ENCODE measurements around the gene P4HA2. TPM values are rescaled to one million over a fixed set of nuclear protein-coding genes. Genes with fewer than 3 reads are reported as not detected.

Gene P4HA2
- total RNA-seq, 4 donors from 2014 or later = 21.5 to 81.4 (median 51.2) TPM

DNA sequence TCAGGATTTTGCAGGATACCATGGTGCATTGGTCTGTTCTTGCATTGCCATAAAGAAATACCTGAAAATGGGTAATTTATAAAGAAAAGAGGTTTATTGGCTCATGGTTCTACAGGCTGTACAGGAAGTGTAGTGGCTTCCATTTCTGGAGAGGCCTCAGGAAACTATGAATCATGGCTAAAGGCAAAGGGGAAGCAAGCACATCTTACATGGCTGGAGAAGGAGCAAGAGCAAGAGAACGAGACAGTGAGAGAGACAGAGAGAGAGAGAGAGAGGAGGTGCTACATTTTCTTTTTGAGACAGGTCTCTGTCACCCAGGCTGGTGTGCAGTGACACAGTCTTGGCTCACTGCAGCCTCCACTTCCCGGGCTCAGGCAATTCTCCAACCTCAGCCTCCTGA lies 43.9 kb downstream of the P4HA2 start:
- no peak overlapping the region for H3K4me3 ChIP-seq
- H3K27ac ChIP-seq = no peak overlapping the region
- no peak for DNase-seq
- H3K36me3 ChIP-seq = no peaks in the 10 kb centered on the region
- H3K4me1 ChIP-seq = peaks cover 0 to 8% (median 0%) of the 10 kb centered on the region in 4 donors
- H3K9me3 ChIP-seq = no peaks in the 10 kb centered on the region
- no peaks in the 10 kb centered on the region for H3K27me3 ChIP-seq
- TF ChIP-seq, protein P1, sequence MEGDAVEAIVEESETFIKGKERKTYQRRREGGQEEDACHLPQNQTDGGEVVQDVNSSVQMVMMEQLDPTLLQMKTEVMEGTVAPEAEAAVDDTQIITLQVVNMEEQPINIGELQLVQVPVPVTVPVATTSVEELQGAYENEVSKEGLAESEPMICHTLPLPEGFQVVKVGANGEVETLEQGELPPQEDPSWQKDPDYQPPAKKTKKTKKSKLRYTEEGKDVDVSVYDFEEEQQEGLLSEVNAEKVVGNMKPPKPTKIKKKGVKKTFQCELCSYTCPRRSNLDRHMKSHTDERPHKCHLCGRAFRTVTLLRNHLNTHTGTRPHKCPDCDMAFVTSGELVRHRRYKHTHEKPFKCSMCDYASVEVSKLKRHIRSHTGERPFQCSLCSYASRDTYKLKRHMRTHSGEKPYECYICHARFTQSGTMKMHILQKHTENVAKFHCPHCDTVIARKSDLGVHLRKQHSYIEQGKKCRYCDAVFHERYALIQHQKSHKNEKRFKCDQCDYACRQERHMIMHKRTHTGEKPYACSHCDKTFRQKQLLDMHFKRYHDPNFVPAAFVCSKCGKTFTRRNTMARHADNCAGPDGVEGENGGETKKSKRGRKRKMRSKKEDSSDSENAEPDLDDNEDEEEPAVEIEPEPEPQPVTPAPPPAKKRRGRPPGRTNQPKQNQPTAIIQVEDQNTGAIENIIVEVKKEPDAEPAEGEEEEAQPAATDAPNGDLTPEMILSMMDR (IDR thresholded peaks at IDR 0.05) = no peak
- TF ChIP-seq POLR2A (IDR thresholded peaks at IDR 0.05) = no peak

DNA sequence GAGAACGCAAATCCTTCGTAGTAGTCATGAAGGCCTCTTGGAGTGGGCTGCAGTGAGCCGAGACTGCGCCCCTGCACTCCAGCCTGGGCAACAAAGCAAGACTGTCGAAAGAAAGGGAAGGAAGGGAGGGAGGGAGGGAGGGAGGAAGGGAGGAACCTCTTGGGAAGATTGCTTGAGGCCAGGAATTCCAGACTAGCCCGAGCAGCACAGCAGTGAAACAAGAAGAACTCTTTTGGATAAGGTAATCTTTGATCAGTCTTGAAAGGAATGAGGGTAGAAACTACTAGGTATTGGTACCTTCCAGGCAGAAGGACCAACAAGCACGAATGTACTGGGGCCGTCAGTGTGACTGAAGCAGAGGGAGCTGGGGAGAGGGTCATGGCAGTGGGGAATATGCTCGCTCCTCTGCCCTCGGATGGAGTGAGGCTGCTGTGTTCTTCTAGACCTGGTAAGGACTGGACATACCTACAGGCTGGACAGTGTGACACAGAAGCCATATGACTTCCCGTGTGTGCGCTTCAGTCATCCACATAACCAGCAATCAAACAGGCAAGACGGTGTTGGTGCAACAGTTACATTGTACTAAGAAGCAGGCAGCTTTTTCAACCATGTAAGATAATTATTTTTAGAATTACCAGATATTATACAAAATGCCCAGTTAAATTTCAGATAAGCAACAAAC lies 45.2 kb downstream of the P4HA2 start:
- peaks cover 0 to 8% (median 0%) of the 10 kb centered on the region in 4 donors for H3K4me1 ChIP-seq
- H3K27me3 ChIP-seq = no peaks in the 10 kb centered on the region
- H3K36me3 ChIP-seq = no peaks in the 10 kb centered on the region
- H3K4me3 ChIP-seq = no peak overlapping the region
- H3K9me3 ChIP-seq = no peaks in the 10 kb centered on the region
- no peak for TF ChIP-seq POLR2A (IDR thresholded peaks at IDR 0.05)
- TF ChIP-seq, protein P1 (IDR thresholded peaks at IDR 0.05) = no peak
- DNase-seq = no peak
- no peak overlapping the region for H3K27ac ChIP-seq

DNA sequence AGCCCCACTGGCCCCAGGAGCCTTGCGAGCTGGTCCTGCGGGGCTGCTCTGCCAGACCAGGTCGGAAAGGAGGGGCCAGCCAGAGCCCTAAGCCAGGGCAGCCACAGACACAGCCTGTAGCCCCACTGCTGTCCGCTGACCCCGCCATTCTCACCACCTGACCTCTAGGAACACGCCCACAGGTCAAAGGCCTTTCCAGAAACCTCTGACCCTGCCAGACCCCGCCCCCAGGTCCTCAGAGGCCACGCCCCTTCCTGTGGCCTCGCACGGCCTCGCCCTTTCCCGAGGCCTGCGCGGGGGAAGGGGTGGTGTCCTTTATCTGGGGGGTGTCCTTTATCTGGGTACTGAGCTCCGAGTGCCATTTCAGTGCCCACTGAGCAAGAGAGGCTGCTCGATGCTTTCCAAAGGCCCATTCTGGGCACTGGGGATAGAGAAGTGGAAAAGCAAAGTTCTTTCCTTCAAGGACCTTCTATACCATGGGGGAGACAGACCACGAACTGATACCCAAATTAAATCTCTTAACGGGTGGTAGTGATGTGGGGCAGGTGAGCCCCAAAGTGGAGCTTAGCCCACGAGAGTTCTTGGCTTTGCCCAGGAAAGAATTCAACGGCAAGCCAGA lies 46.5 kb downstream of the P4HA2 start:
- no peak for TF ChIP-seq POLR2A (IDR thresholded peaks at IDR 0.05)
- TF ChIP-seq, protein P1 (IDR thresholded peaks at IDR 0.05) = no peak
- Histone ChIP-seq H3K36me3 (no peaks in the 10 kb centered on the region), H3K9me3 (no peaks in the 10 kb centered on the region), H3K27ac (no peak overlapping the region), H3K4me1 (peaks cover 0 to 8% (median 0%) of the 10 kb centered on the region in 4 donors), H3K4me3 (no peak overlapping the region), H3K27me3 (no peaks in the 10 kb centered on the region)
- DNase-seq = no peak

DNA sequence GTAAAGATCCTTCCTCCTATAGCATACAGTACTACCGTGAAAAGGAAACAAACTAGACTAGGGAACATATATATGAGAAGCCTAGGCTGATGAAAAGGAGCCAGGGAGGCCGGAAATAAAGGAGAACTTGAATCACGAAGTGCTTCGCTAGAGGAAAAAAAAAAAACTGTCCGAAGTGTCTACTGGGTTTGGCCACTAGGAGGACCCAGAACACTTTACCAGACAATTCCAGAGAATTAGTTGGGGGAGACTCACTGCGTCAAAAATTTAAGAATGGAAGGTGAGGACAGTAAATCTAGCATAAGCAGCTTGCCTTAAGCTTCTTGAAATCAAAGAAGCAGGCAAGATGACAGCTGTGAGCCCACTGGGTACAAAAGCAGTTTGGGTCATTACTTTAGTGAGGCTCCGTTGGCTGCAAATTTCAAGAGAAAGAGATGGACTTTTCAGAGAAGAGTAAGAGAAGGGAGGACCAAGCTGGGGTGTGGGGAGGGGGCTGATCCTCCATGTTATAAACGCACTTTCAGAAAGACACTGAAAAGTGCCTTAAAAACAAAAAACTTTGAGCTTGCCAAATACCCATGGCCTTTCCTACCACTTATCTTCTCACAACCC lies 47.4 kb downstream of the P4HA2 start:
- Histone ChIP-seq H3K27ac (no peak overlapping the region), H3K36me3 (no peaks in the 10 kb centered on the region), H3K4me3 (no peak overlapping the region), H3K27me3 (no peaks in the 10 kb centered on the region), H3K4me1 (peaks cover 0 to 8% (median 0%) of the 10 kb centered on the region in 4 donors), H3K9me3 (no peaks in the 10 kb centered on the region)
- DNase-seq = no peak
- TF ChIP-seq, protein P1 (IDR thresholded peaks at IDR 0.05) = peak; percentile 47 to 69 (median 62)
- TF ChIP-seq POLR2A (IDR thresholded peaks at IDR 0.05) = no peak

DNA sequence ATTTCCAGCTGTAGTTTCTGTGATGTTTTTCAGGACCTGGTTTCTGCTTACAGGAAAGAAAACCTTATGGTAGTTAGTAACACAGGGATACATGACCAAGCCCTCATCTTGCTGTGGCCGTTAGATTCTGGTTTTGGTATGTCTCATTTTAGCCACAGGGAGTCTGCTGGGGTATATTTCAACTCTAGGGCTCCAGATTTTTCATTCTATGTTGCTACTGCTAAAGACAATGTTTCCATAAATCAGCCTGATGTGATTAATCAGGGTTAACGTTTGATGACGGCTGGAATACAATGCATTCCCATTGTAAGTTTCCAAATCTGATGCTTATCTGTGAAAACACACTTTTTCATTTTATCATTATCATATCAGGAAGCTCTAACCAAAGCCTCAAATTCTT lies 48.2 kb downstream of the P4HA2 start:
- Histone ChIP-seq H3K4me1 (peaks cover 0 to 8% (median 0%) of the 10 kb centered on the region in 4 donors), H3K27me3 (no peaks in the 10 kb centered on the region), H3K27ac (no peak overlapping the region), H3K9me3 (no peaks in the 10 kb centered on the region), H3K36me3 (no peaks in the 10 kb centered on the region), H3K4me3 (no peak overlapping the region)
- no peak for DNase-seq
- TF ChIP-seq, protein P1 (IDR thresholded peaks at IDR 0.05) = no peak
- TF ChIP-seq POLR2A (IDR thresholded peaks at IDR 0.05) = no peak

Measured in Peyer's patch (tissue), 4 donors.